Heart right ventricle (tissue), 16 donors: ENCODE results near the gene UACA. TPM values are rescaled to one million over a fixed set of nuclear protein-coding genes. Genes with fewer than 3 reads are reported as not detected.

Experiments
- ATAC-seq, 8 donors: fragments of 200-7000 bp; cut with Tn5 transposase; one replicate each; pipeline ENCODE4 v1.9.1; 2020; ENCODE audit warnings: mild to moderate bottlenecking in 8 of 8, moderate library complexity in 8 of 8, moderate number of reproducible peaks in 1 of 8
- DNase-seq, 2 donors: peaks; one replicate each; pipeline ENCODE4 v3.0.0-alpha.2; 2020
- H3K27ac ChIP-seq, 10 donors: fragments of 200-600 bp; sonication (generic) in 2 of 10; one replicate each; pipeline versions ENCODE4 v1.5.0 to v1.8.0; 2020 to 2022; ENCODE audit warnings: mild to moderate bottlenecking in 3 of 10
- H3K27me3 ChIP-seq, 7 donors: fragments of 200-600 bp; one replicate each; pipeline ENCODE4 v1.8.0; 2021 to 2022; ENCODE audit warnings: mild to moderate bottlenecking in 2 of 7
- H3K36me3 ChIP-seq, 9 donors: fragments of 200-600 bp; sonication (generic) in 1 of 9; one replicate each; pipeline versions ENCODE4 v1.5.0 to v1.8.0; 2020 to 2022; ENCODE audit warnings: mild to moderate bottlenecking in 2 of 9
- H3K4me1 ChIP-seq, 9 donors: fragments of 200-600 bp; sonication (generic) in 1 of 9; one replicate each; pipeline versions ENCODE4 v1.5.0 to v1.8.0; 2020 to 2022; ENCODE audit warnings: mild to moderate bottlenecking in 4 of 9
- H3K4me3 ChIP-seq, 10 donors: fragments of 200-600 bp; sonication (generic) in 2 of 10; one replicate each; pipeline versions ENCODE4 v1.5.0 to v1.8.0; 2020 to 2022; ENCODE audit warnings: mild to moderate bottlenecking in 7 of 10, moderate library complexity in 2 of 10
- H3K9me3 ChIP-seq, 11 donors: fragments of 200-600 bp in 10 of 11; sonication (generic) in 2 of 11; one replicate each; pipeline versions ENCODE4 v1.5.0 to v1.8.0; 2013 to 2022; ENCODE audit warnings: mild to moderate bottlenecking in 2 of 11, control low read depth in 1 of 11, moderate library complexity in 1 of 11
- WGBS, 2 donors: extraction: QIAGEN DNeasy Blood & Tissue Kit; methylation state at CpG; one replicate each; pipeline ENCODE4 v1.1.7; 2013; ENCODE audit warnings: inconsistent platforms in 1 of 2; 5-methylcytosine and 5-hydroxymethylcytosine counted together
- intact Hi-C, 10 donors: fragments of 100-400 bp; cut with DNase I; formaldehyde crosslinking; loops; one replicate each; pipeline versions ENCODE4 v1.11.1 to v1.14.2; 2022
- polyA plus RNA-seq, 2 donors: library from polyadenylated mRNA; stranded (reverse); fragments of 200-250 nt; gene quantifications; one replicate each; pipeline ENCODE4 v1.2.3, GENCODE V29; 2013
- total RNA-seq, 10 donors: library from RNA; stranded (reverse); fragmentation: NEBNext Ultra II Directional in 3 of 10; extraction: Animal tissue kit (Norgen Biotek cat#: 25700) in 3 of 10; gene quantifications; one replicate each; pipeline versions ENCODE4 v1.2.1 to v1.2.4, GENCODE V29; 2021 to 2023
- TF ChIP-seq, protein P1 (sequence below), 9 donors: fragments of 200-600 bp; sonication (generic) in 2 of 9; IDR thresholded peaks; one replicate each; pipeline versions ENCODE4 v1.5.0 to v1.8.0; 2021 to 2022; ENCODE audit warnings: antibody characterized with exemption in 9 of 9, mild to moderate bottlenecking in 5 of 9, moderate library complexity in 1 of 9
- donor health status: Arrhythmogenic right ventricular cardiomyopathy.
- donor health status: ischemic (EF 13 %, LVEDD 7.1; RV severe dilation, severe dysfunction).
- donor health status: healthy with polysubstance abuse.
- donor health status: DM: no; HTN: yes; CAD: no.
- donor health status: DM: no; HTN: no; CAD: no.
- donor health status: ischemic (EF 25% LVEDD 6.9; RV normal size, moderate dysfunction).
- donor health status: ischemic (EF 25% LVEDD 5.7; RV mildly dilated, moderate dysfunction).
- donor health status: healthy.
- donor health status: DM: yes; HTN: yes; CAD: no.
- donor health status: Ischemic cardiomyopathy.
- donor health status: ischemic (EF 35%, LVEDD 5.7; RV mildly dilated, moderate dysfunction).
- donor health status: nonischemic (EF 11% LVEDD 7.7; RV severe dilation, severe dysfunction).
- donor health status: DM: yes; HTN: yes; CAD: no.
- donor health status: PGD.
- donor health status: ischemic (EF 29% LVEDD 5.4; RV normal size, mild dysfunction).
- donor health status: nonischemic (EF 23%, LVEDD 6.1; RV moderate dilation, normal function).

The UACA gene
- total and polyA plus RNA-seq, 12 donors: 14.2 to 75.4 (median 47.1) TPM

DNA sequence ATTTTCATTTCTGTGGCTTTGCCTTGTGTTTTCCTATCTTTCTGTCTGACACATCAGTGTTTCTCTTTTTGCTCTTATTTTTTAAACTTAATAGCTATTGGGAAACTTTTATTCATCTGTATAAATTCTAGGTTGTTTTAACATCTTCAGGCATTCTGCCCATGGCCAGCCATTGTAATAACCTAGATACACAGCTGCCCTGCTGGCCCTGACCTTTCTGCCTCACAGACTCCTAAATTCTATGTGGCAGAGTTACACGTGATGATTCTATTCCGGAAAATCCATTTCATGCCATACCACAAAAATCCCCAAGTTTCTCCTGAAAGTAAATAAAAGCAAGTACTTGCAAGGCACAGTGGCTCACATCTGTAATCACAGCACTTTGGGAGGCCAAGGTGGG is 150.1 kb downstream of the UACA start:
- Histone ChIP-seq H3K9me3 (no peaks in the 10 kb centered on the region), H3K4me1 (peaks cover 0 to 9% (median 0%) of the 10 kb centered on the region in 9 donors), H3K4me3 (no peak overlapping the region), H3K36me3 (no peaks in the 10 kb centered on the region), H3K27ac (no peak overlapping the region), H3K27me3 (peaks cover 0 to 4% (median 0%) of the 10 kb centered on the region in 7 donors)
- TF ChIP-seq, protein P1, sequence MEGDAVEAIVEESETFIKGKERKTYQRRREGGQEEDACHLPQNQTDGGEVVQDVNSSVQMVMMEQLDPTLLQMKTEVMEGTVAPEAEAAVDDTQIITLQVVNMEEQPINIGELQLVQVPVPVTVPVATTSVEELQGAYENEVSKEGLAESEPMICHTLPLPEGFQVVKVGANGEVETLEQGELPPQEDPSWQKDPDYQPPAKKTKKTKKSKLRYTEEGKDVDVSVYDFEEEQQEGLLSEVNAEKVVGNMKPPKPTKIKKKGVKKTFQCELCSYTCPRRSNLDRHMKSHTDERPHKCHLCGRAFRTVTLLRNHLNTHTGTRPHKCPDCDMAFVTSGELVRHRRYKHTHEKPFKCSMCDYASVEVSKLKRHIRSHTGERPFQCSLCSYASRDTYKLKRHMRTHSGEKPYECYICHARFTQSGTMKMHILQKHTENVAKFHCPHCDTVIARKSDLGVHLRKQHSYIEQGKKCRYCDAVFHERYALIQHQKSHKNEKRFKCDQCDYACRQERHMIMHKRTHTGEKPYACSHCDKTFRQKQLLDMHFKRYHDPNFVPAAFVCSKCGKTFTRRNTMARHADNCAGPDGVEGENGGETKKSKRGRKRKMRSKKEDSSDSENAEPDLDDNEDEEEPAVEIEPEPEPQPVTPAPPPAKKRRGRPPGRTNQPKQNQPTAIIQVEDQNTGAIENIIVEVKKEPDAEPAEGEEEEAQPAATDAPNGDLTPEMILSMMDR (IDR thresholded peaks at IDR 0.05): no peak
- DNase-seq (no peak), ATAC-seq (no peak)
- intact Hi-C loops: no loop called here
- 88 to 98% methylated on average over 2 of the region's 2 CpGs for WGBS, 2 donors

DNA sequence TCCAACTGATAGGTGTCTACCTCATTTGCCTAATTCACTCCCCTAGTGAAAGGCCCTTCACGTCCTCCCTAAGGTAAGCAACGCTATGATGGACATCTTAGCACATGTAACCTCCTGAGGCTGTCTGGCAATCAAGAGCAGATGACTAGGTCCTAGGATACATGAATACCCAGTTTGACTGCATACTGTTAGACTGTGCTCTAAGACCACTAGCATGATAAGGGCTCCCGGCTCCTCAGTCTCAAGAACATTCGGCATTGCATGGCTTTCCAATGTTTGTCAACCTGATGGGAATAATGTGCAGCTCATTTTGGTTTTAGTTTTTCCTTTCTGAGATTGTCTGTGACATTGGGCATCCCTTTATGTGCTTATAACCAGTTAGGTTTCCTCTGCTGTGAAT is 152.1 kb downstream of the UACA start:
- DNase-seq (no peak), ATAC-seq (no peak)
- Histone ChIP-seq H3K27ac (no peak overlapping the region), H3K4me1 (peaks cover 0 to 17% (median 2%) of the 10 kb centered on the region in 9 donors), H3K36me3 (no peaks in the 10 kb centered on the region), H3K27me3 (peaks cover 0 to 4% (median 0%) of the 10 kb centered on the region in 7 donors), H3K4me3 (no peak overlapping the region), H3K9me3 (no peaks in the 10 kb centered on the region)
- intact Hi-C loops: no loop called here
- TF ChIP-seq, protein P1 (IDR thresholded peaks at IDR 0.05): no peak
- 93% methylated on average over 4 of the region's 4 CpGs for WGBS, 2 donors

DNA sequence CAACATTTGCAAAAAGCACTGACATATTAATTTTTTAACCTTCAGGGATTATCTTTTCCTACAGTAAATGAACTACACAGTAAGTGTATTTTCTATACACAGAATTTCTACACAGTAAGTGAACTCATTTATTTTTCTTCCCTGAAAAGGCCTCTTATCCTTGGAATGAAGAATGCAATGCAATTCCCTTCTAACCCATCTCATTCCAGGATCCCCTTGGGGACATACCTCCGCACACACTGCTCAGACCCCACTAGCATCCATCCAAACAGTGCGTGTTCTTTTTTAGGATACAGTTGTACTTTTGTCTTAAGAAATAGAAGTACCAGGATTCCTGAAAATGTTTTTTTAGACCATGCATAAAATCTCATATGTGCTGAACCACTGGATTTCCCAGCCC is 152.8 kb downstream of the UACA start:
- peaks cover 0 to 4% (median 0%) of the 10 kb centered on the region in 7 donors for H3K27me3 ChIP-seq
- no peak overlapping the region for H3K4me3 ChIP-seq
- DNase-seq: no peak
- no peaks in the 10 kb centered on the region for H3K36me3 ChIP-seq
- no peak for ATAC-seq
- peaks cover 0 to 24% (median 9%) of the 10 kb centered on the region in 9 donors for H3K4me1 ChIP-seq
- no peaks in the 10 kb centered on the region for H3K9me3 ChIP-seq
- TF ChIP-seq, protein P1 (IDR thresholded peaks at IDR 0.05): no peak
- no peak overlapping the region for H3K27ac ChIP-seq
- intact Hi-C loops: no loop called here
- 94 to 100% methylated on average over 2 of the region's 2 CpGs for WGBS, 2 donors

DNA sequence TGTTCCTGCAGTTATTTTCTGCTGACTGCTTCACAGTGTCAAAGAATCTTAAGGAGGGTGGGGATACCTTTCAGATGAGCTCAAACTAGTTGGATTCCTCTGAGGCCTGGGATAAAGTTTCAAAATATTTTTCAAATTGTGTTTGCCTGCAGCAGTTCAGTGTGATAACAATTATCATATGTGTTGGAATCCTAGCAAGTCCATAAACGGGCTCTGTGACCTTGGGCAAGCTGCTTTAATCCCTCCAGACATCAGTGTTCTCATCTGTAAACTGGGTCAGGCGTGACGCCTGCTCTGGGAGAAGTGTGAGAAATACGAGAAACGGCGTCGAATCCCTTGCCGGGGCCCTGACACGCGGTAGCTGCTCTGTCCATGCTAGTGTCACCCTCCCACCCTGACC is 153.5 kb downstream of the UACA start:
- no peak overlapping the region for H3K27ac ChIP-seq
- no peaks in the 10 kb centered on the region for H3K36me3 ChIP-seq
- no peak for ATAC-seq
- 84 to 89% methylated on average over 10 of the region's 10 CpGs for WGBS, 2 donors
- intact Hi-C loops: no loop called here
- no peak for DNase-seq
- no peak overlapping the region for H3K4me3 ChIP-seq
- peaks cover 0 to 31% (median 15%) of the 10 kb centered on the region in 9 donors for H3K4me1 ChIP-seq
- TF ChIP-seq, protein P1 (IDR thresholded peaks at IDR 0.05): no peak
- H3K9me3 ChIP-seq: no peaks in the 10 kb centered on the region
- peaks cover 0 to 4% (median 0%) of the 10 kb centered on the region in 7 donors for H3K27me3 ChIP-seq
